RPMI7951 (cell line): Measurements from ENCODE around the gene NXT1. TPM values are rescaled to one million over a fixed set of nuclear protein-coding genes. Genes with fewer than 3 reads are reported as not detected.
A peak's percentile ranks its signal among the peaks of the same experiment; 100 is the strongest.
"Not testable (repeated sequence)": the region's sequence is repeated elsewhere in the genome, so short reads cannot be mapped to it uniquely, and the experiment has no call there.

ENCODE experiments used
- DNase-seq: peaks from one replicate; pipeline ENCODE4 v3.0.0-alpha.2; 2012; ENCODE audit warnings: low read depth
- total RNA-seq: library from RNA; depleted of rRNA; stranded (reverse); fragments of >200 nt; shearing (Covaris generic); gene quantifications from 2 replicates; pipeline ENCODE4 v1.2.3, GENCODE V29; 2014; rRNA removed

The NXT1 gene
- 74.9 and 96.8 TPM in 2 replicates for total RNA-seq

- DNase-seq, result peak; percentile 100
Measured at GRCh38 chr20:23350196-23350903, at the start of gene NXT1. NXT1 (plus strand) TSS chr20:23350791; CDS start chr20:23354042, 3,251 bp downstream.

- no peak for DNase-seq
Measured at GRCh38 chr20:23301436-23302050, 49.0 kb upstream of the NXT1 start.

DNA sequence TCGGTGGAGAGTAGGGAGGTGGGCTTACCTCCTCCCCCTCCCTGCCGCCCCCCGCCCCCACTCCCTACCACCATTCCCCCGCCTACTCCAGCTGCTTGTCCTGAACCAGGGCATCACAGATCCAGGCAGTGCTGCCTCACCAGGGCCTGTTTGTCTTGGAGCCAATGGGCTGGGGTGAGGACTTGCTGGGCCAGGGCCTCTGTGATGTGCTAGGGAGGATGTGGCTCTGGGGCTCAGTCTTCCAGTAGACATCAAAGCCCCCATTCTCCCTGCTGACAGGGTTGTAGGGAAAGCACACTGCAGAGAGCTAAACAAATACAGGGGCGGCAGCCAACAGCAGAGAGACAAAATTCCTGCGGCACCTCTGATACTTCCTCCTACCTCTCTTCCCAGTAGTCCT lies 48.2 kb upstream of the NXT1 start:
- no peak for DNase-seq

DNA sequence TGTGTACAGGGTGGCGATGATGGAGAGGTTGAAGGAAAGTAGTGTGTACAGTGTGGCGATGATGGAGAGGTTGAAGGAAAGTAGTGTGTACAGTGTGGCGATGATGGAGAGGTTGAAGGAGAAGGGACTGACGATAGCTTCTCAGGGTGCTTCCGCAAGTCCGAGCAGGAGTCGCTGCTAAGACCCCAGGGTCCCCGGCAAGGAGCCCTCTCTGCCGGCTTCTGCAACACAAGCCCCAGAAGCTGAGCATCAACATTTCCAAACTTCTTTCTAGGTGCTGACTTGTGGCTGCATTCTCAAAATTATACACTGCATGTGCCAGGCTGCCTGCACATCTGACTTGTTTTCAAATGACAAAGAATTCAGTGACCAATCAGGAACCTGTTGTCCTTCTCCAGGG lies 47.8 kb upstream of the NXT1 start:
- no peak for DNase-seq

- DNase-seq, result no peak
Measured at GRCh38 chr20:23303325-23304102, 47.1 kb upstream of the NXT1 start.

DNA sequence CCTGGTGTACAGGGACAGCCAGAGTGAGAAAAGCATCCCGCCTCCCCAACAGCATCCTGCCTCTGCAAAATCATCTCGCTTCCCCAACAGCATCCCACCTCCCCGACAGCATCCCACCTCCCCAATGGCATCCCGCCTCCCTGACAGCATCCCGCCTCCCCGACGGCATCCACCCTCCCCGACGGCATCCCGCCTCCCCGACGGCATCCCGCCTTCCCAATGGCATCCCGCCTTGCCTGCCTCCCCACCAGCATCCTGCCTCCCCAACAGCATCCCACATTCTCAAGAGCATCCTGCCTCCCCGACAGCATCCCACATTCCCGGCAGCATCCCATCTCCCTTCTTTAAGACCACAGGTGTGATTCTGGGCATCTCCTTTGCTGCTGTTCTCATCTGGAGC lies 46.0 kb upstream of the NXT1 start:
- DNase-seq, result no peak

DNA sequence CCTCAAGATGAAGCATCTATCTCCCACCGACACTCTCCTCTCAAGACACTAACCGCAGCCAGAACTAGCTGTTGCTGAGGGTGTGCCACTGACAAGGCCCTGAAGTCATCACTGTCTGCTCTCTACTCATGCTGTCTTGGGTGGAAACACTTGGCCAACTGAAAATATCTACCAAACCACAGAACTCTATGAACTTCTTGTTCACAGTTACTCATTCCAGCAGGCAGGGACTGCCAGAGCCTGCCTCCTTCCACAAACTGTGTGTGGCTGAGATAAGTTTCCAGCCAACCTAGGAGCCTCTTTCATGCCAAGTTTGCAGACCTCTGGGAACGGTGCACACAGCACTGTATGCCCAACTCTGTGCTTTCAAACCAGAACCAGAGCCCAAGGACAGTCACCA lies 45.5 kb upstream of the NXT1 start:
- peak; percentile 54 for DNase-seq

DNA sequence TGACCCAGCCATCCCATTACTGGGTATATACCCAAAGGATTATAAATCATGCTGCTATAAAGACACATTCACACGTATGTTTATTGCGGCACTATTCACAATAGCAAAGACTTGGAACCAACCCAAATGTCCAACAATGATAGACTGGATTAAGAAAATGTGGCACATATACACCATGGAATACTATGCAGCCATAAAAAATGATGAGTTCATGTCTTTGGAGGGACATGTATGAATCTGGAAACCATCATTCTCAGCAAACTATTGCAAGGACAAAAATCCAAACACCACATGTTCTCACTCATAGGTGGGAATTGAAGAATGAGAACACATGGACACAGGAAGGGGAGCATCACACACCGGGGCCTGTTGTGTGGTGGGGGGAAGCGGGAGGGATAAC lies 43.2 kb upstream of the NXT1 start:
- not testable (repeated sequence) for DNase-seq

- DNase-seq, result no peak
Measured at GRCh38 chr20:23308024-23308423, 42.6 kb upstream of the NXT1 start.

- DNase-seq, result no peak
Measured at GRCh38 chr20:23308908-23309307, 41.7 kb upstream of the NXT1 start.

DNA sequence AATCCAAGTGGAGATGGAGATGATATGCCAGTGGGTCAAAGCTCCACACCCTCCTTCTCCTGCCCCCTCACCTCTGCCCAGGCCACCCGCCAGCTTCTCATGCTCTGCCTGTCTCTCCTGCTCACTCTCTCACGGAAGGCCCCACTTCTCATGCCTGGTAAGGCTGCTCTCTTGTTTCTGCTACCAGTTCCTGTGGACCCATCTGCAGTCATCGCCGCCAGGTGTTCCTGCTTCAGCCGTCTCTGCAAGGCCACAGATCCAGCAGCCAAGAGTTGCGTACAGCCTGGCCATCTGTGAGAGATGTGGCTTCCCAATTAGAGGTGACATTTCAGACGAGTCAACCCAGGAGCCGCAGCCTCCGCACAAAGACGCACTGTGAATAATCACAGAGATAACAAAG lies 40.8 kb upstream of the NXT1 start:
- no peak for DNase-seq

DNA sequence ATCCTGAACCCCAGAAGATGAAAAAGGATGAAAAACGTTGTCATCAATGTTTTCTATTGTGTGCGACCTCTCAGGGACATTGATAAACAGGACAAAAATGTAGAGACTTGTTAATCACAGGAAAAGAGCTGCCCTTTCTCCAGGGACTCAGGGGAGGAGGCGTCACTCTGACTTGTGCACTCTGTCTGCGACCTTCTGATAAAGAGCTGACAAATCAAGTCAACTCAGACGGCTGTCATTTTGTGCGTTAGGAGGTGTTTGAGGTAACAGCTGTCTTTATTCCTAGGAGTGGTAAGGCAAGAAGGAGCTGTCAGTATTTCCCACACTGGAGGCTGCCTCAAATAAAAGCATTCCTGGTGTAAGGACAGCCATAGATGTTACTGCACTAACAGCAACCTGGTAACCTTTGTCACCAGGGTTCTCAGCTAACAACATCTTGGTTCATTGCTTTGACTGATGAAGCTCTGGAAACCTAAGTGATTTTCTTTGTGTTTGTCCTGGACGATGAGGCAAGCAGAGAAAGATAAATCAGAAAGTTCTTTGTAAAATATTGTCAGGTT lies 38.6 kb upstream of the NXT1 start:
- DNase-seq, result no peak

- no peak for DNase-seq
Measured at GRCh38 chr20:23313271-23313670, 37.3 kb upstream of the NXT1 start.

DNA sequence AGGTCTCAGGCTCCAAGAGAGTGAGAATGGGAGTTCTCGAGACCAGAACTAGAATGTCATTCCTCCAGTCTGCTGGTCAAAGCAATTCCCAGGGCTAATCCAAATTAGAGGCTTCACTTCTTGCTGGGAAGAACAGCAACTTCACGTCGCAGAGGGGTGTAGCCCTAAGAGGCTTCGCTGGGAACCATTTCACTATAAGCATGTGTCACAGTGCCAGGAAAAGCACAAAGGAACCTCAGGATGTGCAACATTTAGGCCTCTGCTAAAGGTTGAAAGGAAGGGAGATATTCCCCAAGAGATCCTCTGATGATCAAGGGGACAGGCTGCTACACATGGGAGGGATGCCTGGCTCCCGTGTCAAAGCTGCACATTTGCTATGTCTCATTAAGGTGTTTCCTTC lies 35.9 kb upstream of the NXT1 start:
- DNase-seq, result no peak

- no peak for DNase-seq
Measured at GRCh38 chr20:23315099-23315498, 35.5 kb upstream of the NXT1 start.

GRCh38 chr20:23316626-23317025 lies 34.0 kb upstream of the NXT1 start:
- no peak for DNase-seq

GRCh38 chr20:23317081-23317480 lies 33.5 kb upstream of the NXT1 start:
- DNase-seq, result no peak

DNA sequence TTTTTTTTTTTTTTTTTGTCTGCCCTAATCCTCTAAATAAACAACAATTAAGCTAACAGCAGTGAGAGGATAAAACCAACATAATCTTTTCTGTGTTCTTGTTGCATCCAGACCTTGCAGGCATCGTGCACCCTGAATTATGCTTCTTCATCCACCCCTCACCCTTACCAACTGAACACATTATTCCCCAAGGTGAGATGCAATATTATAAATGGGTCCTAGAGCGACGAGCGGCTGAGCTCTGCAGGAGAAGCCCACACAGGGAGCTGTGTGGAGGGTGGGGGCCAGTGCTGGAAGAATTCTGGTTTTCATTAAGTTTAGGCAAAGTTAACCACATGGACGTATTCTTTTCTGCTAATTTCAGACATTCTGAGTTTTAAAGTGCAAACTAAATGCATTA lies 32.2 kb upstream of the NXT1 start:
- no peak for DNase-seq

GRCh38 chr20:23320317-23320716 lies 30.3 kb upstream of the NXT1 start:
- DNase-seq, result peak; percentile 56

- DNase-seq, result no peak
Measured at GRCh38 chr20:23325107-23325506, 25.5 kb upstream of the NXT1 start.

DNA sequence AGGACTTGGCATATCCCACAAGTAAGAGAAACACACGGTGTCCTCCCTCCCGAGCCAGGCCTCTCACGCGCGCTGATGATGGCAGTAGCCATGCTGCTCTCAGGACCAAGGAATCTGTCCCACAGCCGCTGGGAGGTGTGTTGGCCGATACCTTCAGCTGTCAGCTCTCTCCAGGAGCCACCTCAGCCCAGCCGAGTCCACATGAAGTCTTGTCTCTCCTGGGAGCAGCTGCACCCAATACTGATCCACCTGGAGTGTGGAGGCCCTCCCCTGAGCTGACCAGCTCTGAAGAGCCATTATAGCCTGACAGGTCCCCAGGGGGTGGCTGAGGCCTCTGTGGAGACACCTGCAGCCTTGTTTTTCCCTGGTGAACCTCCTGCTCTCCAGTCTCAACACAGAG lies 23.8 kb upstream of the NXT1 start:
- DNase-seq, result no peak

GRCh38 chr20:23327617-23328333 lies 22.8 kb upstream of the NXT1 start:
- DNase-seq, result no peak
